GM12801 (cell line): ENCODE measurements around the gene SMARCB1.

Experiments used
- CTCF ChIP-seq: IDR thresholded peaks from one replicate; pipeline ENCODE4 v1.5.1; 2011; ENCODE audit warnings: control low read depth; ENCODE audit not compliant: insufficient read length; ENCODE audit errors: extremely low read depth

SMARCB1 gene

GRCh38 chr22:23763579-23763945 is 23.2 kb upstream of the SMARCB1 start:
- TF ChIP-seq CTCF, result no peak

GRCh38 chr22:23763954-23764353 is 22.8 kb upstream of the SMARCB1 start:
- no peak for TF ChIP-seq CTCF

GRCh38 chr22:23764899-23765881 is 21.6 kb upstream of the SMARCB1 start:
- no peak for TF ChIP-seq CTCF

GRCh38 chr22:23767303-23767672 is 19.5 kb upstream of the SMARCB1 start:
- no peak for TF ChIP-seq CTCF

- TF ChIP-seq CTCF, result no peak
These were observed 18.9 kb upstream of the SMARCB1 start, which contains the start of gene CHCHD10 for GRCh38 chr22:23767673-23768548. Gene CHCHD10, minus strand, starts transcription at chr22:23767972. Its CDS starts 98 bp downstream, at chr22:23767874.

- no peak for TF ChIP-seq CTCF
These were observed 17.3 kb upstream of the SMARCB1 start for GRCh38 chr22:23769321-23769965.

GRCh38 chr22:23772315-23772648 is 14.5 kb upstream of the SMARCB1 start:
- TF ChIP-seq CTCF, result no peak
